Fibroblast of skin of back (primary cell): ENCODE results near the gene TUBB4B.

ENCODE experiments used
- DNase-seq: peaks from one replicate; pipeline ENCODE4 v3.0.0-alpha.2; 2013

The TUBB4B gene

GRCh38 chr9:137226338-137227053 lies 14.6 kb upstream of the TUBB4B start:
- no peak for DNase-seq

GRCh38 chr9:137227054-137227852 lies 13.8 kb upstream of the TUBB4B start, which contains the start of gene RNF224:
TSS of gene RNF224 (plus strand) at chr9:137227502. CDS start at chr9:137228336, 834 bp downstream.
- peak; percentile 60 for DNase-seq

DNA sequence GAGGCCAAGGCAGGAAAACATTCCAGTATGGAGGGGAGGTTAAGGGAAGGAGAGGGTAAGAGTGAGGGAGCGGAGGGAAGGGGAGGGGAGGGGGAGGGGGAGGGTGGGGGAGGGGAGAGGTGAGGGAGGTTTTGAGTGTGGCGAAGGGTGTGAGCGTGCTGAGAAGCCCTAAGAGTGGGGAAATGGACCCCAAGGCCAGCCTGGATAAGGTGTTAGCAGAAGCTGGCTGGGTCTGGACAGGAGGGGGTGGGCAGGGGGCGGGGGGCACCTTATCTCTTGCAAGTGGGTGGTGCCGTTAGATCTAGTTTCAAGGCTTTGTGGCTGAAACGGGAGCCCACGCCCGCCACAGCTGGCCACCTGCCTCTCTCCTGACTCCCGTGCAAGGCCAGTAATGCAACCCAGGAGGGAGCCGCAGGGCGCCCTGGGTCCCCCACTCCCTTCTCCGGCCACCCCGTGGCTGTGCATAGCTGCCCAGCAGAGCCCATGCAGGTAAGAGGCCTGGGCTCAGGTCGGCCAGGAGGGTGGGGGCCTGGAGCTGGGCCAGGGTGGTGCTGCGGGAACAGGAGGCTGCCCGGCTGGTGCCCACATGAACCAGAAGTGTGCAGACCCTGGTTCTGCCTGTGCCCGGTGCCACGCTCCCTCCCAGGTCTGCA lies 13.1 kb upstream of the TUBB4B start:
- no peak for DNase-seq

- no peak for DNase-seq
These were observed 12.6 kb upstream of the TUBB4B start for GRCh38 chr9:137228506-137228967.

- no peak for DNase-seq
These were observed 11.9 kb upstream of the TUBB4B start for GRCh38 chr9:137228968-137229896.

DNA sequence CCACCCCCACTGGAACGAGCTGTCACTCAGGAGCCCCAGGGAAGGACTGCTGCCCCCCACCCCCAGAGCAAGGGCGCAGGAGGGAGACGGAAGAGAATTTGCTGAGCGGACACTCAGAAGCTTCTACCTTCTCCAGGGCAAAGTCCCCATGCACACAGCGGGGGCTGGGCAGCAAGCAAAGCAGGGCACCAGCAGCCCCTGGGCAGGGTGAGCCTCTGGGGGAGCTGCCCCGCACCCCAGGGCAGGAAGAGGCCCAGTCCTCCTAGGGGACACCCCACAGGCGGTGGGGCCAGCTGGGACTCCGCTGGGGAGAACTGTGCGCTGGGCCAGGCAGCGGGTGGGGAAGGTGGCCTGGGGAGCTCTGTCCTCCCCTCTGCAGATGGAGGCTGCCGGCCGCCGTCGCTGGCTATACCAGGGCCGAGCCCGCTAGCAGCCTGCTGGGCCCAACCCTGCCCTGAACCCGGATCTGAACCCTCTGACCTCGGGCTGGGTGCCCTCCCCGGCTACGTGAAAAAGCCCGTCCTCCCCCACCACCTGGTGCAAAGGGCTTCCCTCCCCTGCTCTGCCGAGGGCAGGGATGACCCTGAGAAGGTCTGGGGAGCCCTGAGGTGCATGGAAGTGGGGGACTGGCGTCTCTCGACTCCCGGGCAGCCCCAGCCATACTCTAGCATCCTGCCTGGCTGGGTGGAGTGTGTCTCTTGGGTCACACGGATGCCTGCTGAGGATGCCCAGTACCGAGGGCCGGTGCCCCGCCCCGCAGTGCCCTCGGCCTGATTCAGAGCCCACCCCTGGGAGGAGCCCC lies 11.0 kb upstream of the TUBB4B start:
- no peak for DNase-seq

DNA sequence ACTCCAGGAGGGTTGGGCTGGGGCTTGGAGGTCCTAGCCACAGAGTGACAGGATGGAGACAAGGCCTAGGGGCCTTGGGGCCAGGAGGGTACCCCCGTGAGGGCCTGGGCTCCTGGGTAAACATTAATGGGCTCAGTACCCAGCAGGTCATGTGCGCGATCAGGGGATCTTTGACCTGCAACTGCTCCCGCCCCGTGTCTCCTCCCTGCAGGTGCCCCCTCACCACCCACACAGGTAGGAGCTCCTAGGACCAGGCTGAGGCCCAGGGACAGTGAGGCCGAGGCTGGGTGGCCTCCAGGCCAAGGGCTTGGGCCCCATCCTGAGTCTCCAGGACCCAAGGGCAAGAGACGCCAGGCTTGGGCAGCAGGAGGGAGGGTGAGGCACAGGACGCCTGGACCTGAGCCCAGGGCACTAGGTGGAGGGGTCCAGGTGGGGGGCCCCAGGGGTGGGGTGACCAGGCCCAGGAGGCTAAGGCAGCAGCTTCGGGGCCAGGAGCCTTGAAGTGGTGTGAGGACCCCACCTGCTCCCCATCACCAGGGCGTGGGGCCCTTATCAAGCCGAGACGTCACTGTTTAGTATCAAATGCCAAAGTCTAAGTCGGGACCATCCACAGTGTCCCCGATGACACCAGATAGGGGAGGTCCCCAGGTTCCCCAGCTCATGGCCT lies 10.2 kb upstream of the TUBB4B start, which contains the start of gene SLC34A3:
SLC34A3 (plus strand) TSS at position 197 of the 667 bp plus-strand sequence. CDS start 802 bp downstream, outside the sequence.
- DNase-seq = no peak

- no peak for DNase-seq
These were observed 9.6 kb upstream of the TUBB4B start for GRCh38 chr9:137231372-137232039.

DNA sequence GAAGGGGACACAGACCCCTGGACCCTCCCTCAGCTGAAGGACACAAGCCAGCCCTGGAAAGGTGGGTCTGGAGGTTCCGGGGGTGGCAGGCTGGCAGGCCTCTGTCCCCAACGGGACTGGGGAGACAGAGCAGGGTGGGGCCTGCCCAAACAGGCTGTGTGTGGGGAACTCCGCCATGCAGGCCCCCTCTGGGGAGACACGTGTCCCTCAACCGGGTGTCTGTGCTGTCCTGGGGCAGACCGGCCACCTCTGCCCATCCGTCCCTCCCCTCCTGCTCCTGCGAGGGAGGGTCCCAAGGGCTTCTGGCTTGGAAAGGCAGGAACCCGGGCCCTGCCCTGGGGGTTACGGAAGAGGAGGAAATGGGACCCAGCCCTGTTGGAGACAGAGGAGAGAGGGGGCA lies 9.0 kb upstream of the TUBB4B start:
- no peak for DNase-seq

GRCh38 chr9:137232510-137232909 lies 8.6 kb upstream of the TUBB4B start:
- DNase-seq = no peak

- no peak for DNase-seq
These were observed 7.7 kb upstream of the TUBB4B start for GRCh38 chr9:137233143-137233980.

DNA sequence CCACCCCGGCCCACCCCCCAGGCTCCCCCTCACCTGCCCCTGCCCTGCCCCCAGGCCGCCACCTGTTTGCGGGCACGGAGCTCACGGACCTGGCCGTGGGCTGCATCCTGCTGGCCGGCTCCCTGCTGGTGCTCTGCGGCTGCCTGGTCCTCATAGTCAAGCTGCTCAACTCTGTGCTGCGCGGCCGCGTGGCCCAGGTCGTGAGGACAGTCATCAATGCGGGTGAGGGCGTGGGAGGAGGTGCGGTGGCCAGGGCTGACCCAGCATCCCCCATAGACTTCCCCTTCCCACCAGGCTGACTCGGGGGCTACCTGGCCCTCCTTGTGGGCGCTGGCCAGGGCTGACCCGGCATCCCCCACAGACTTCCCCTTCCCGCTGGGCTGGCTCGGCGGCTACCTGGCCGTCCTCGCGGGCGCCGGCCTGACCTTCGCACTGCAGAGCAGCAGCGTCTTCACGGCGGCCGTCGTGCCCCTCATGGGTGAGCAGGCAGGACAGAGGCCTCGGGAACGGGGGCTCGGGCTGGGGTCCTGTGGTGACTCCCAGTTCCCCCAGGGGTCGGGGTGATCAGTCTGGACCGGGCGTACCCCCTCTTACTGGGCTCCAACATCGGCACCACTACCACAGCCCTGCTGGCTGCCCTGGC lies 6.9 kb upstream of the TUBB4B start:
- no peak for DNase-seq

DNA sequence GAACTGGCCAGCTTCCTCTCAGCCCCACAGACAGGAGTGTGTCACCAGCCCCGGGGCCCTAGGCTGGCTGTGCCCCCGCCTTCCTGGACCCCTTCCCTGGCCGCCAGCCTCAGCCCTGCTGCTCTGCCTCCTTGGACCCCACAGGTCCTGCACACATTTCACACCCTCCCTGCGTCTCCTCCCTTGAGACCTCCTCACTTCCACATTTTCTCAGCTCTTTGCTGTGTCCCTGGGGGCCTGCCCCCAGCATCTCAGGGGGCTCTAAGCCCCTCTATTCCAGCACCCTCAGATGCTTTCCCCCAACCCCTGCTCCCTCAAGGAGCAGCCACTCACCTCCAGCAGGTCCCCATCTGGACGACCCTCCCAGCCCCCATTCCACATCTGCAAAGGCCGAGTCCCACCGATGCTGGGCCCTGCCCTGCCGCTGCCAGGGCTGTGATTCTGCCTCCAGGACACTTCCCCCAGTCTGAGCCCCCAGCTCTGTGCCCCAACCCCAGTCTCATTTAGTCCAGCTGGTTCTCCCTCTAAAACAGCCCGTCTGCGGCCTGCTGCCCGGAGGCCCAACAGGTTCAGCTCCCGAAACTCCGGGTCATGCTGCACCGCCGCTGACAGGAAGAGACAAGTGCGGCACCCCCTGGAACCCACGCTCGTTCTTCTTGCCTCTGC lies 6.2 kb upstream of the TUBB4B start:
- DNase-seq = no peak

DNA sequence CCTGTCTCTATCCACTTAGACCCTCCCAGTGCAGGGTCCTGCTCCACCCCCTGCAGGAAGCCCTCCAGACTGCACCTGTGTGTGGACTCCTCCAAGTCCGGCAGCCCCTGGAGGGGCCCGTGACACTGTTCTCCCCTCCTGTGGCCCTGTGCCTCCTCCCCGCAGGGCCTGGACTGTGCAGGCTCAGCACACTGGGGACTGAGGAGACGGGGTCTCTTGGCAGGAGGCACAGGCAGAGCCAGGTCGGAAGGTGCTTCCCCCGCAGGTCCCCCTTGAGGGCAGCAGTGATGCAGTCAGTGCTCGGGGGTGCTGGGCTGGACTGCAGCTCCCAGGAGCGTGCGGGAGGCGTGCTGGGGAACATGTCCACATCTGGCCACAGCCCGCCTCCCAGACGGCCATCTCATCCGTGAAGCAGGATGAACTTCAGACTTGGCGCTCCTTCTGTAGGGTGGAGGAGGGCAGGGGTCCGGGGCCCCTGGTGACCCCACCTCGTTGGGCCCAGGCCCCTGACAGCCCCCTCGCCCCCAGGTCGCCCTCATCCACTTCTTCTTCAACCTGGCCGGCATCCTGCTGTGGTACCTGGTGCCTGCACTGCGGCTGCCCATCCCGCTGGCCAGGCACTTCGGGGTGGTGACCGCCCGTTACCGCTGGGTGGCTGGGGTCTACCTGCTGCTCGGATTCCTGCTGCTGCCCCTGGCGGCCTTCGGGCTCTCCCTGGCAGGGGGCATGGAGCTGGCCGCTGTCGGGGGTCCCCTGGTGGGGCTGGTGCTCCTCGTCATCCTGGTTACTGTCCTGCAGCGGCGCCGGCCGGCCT lies 5.5 kb upstream of the TUBB4B start:
- no peak for DNase-seq

- peak; percentile 71 for DNase-seq
These were observed 4.7 kb upstream of the TUBB4B start for GRCh38 chr9:137236238-137236935.

DNA sequence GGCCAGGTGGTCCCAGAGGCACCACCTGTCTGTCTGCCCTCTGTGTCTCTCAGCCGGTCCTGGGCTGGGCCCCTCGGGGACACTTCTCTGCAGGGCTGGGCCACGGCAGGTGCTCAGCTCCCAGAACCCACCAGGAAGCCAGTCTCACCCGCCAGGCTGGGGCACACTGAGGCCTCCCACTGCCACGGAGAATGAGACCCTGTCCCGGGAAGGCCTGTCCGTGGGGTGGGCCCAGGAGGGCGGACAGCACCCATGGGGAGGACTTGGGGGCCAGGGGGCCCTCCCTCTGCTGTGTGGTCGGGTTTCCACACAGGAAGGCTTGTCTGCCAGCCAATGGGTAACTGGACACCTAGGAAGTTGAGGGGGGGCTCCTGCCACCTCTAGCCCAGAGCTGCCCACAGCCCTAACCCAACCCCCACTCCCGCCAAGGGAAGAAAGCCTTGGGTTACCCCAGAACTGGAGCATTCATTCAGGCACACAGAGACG lies 4.1 kb upstream of the TUBB4B start:
- no peak for DNase-seq
